GM12873 (cell line): ENCODE results near the gene FHL2.

Experiments
- TF ChIP-seq, protein P1 (sequence below): IDR thresholded peaks from 2 replicates; pipeline ENCODE4 v1.5.1; 2012; ENCODE audit warnings: low read depth, mild to moderate bottlenecking, moderate library complexity, low read length, control low read depth; ENCODE audit not compliant: insufficient read depth; ENCODE audit errors: missing control alignments

The FHL2 gene

DNA sequence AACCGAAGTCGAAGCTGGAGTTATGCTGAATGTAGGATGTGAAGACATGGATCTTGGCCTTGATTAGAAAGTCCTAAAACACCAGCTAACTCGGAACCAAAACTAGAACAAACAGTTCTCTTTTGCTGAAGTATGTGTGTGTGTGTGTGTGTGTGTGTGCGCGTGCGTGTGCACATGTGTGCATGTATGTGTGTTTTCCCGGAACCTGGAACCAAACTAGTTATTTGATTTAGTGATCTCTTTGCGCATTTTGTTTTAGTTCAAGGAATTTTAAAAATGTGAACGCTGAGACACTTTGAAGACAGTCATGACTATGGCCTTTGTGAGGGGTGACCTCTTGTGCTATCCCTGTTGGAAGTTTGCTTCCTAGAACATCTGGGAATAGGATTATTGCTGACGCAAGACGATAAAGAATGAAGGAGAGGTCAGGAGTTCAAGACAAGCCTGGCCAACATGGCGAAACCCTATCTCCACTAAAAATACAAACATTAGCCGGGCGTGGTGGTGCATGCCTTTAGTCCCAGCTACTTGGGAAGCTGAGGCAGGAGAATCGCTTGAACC, 23.8 kb downstream of the FHL2 start:
- TF ChIP-seq, protein P1, sequence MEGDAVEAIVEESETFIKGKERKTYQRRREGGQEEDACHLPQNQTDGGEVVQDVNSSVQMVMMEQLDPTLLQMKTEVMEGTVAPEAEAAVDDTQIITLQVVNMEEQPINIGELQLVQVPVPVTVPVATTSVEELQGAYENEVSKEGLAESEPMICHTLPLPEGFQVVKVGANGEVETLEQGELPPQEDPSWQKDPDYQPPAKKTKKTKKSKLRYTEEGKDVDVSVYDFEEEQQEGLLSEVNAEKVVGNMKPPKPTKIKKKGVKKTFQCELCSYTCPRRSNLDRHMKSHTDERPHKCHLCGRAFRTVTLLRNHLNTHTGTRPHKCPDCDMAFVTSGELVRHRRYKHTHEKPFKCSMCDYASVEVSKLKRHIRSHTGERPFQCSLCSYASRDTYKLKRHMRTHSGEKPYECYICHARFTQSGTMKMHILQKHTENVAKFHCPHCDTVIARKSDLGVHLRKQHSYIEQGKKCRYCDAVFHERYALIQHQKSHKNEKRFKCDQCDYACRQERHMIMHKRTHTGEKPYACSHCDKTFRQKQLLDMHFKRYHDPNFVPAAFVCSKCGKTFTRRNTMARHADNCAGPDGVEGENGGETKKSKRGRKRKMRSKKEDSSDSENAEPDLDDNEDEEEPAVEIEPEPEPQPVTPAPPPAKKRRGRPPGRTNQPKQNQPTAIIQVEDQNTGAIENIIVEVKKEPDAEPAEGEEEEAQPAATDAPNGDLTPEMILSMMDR: no peak

DNA sequence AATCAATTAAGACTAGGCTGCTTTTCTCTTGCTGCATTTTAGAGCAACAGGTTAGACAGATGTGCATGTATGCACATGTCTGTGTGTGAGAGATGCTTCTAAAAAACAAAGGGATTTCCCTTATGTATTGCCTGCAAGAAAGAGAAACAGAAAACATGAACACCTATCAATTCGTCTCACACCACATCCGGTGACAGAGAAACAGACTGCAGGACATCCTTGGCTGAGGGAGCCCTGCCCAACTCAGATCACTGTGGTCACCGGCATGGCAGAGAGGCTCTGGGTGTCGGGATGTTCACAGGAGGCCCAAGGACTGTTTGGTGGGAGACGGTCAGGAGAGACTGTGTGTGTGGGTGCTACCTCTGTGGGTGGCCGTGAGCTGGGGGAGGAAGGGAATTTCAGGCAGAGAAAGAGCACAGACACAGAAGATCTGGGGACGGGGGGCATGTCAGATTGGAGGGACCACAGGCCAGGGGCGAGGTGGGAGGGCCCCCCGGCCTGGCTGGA, 24.9 kb downstream of the FHL2 start:
- TF ChIP-seq, protein P1: no peak

DNA sequence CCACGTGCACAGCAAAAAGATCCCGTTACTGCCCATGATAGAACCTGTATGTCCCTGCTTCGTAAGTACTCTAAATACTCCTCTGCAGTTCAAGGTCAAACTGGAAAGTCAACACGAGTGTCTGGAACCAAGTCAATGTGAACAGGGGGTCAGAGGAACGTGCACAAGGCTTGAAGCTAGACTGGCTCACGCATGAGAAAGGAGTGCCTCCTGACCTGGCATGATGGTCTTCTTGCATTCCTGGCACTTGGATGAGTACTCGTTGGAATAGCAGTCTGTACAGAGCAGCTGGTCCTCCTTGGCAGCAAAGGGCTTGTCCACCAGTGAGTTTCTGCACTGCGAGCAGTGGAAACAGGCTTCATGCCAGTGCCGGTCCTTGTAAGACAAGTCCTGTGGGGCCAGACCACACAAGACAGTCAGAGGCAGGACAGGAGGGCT, 25.5 kb downstream of the FHL2 start:
- TF ChIP-seq, protein P1: no peak

DNA sequence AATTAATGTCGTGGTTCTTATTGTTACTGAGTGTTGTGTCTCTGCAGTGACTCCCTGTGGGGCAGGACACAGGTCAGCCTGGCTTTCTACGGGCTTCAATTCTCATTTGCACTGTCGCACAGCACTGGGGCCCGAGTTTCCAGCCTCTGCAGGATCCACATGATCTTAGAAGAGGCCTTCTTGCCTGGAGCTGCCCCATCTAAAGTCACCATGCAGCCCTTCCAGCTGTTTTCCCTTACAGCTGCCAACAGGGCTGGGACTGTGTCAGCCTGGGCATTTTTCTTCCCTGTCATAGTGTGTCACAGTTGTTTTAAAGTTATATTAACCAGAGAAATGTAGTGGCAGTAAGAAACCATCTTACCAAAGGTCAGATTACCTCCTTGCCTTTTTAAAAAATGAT, 27.0 kb downstream of the FHL2 start:
- TF ChIP-seq, protein P1: no peak

DNA sequence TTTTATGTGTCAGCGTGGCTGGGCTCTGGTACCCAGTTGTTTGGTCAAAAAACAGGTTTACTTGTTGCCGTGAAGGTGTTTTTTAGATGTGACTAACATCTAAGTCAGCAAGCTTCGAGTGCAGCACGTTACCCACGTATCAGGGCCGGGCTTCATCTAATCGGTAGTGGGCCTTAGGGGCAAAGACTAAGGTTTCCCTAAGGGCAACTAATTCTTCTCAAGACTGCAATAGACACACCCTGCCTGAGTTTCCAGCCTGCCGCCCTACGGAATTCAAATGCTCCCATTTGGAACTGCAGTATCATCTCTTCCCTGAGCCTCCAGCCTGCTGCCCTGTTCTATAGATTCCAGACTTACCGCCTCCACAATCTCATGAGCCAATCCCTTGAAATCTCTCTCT, 27.7 kb downstream of the FHL2 start:
- TF ChIP-seq, protein P1: no peak

DNA sequence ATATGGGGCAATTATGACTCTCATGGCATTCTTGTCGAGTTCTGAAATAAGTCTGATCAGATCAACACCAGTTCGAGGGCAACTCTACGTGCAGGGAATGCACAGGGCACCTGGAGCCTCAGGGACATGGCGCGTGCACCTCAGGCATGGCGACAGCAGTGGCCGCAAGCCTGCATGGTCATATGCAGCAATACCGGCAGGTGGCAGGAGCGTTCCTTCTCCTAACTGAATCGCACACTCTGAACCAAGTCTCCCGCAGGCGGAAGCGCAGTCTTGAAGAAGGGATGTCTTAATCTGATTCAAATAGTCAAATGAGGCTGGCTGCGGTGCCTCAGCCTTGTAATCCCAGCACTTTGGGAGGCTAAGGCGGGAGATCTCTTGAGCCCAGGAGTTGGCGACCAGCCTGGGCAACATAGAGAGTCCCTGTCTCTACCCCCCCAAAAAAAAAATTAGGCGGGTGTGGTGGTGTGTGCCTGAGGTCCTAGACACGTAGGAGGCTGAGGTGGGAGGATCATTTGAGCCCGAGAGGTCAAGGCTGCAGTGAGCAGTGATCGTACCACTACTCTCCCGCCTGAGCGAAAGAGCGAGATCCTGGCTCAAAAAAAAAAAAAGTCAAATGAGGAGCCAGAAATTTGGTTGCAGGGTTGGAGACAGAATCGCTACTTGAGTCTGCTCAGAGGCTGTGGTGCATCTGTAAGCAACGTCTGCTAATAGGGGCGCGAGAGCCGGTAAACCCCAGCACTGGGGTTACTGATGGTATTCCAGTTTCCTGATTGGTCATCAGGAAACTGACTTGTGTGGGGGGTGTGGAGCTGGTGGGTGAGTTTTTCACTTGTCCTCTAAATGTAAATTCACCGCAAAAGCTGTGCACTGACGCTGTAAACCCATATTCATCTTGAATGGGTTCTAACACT, 28.8 kb downstream of the FHL2 start:
- TF ChIP-seq, protein P1: peak; percentile 85

DNA sequence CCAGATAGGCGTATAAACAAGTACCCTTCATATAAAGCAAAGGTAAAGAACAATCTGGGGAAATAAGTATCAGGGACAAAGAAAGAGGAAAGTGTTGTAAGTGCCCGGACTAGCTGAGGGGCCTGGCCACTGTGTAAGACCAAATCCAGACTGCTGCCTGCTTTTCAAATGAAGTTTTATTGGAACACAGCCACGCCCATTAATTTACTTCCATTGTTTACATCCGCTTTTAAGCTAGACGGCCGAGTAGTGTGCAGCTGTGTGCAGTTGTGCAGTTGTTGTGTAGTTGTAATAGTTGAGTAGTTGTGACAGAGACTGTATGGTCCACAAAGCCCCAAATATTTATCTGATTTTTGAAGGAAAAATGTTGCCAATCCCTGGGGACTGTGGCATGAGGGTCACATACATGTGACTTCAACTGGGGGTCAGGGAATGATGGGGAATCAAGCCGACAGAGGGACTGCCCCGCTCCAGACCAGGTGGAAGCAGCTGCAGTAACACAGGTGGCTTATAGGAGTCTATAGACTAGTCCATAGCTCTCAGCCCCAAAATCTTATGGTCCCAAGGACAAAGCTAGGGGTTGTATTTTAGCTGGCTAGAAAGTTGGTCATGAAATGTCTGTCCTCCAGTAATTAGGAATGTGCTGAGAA, 30.0 kb downstream of the FHL2 start:
- TF ChIP-seq, protein P1: no peak
